Aorta (tissue), 5 donors: ENCODE measurements around the gene FAM107B. TPM values are rescaled to one million over a fixed set of nuclear protein-coding genes. Genes with fewer than 3 reads are reported as not detected.
A peak's percentile ranks its signal among the peaks of the same experiment; 100 is the strongest.
"Not testable (repeated sequence)": the region's sequence is repeated elsewhere in the genome, so short reads cannot be mapped to it uniquely, and the experiment has no call there.

Source experiments
- ATAC-seq: fragments of 200-7000 bp; cut with Tn5 transposase; one replicate; pipeline ENCODE4 v1.9.1; 2022; ENCODE audit warnings: moderate library complexity; ENCODE audit not compliant: low FRiP score
- DNase-seq, 2 donors: peaks; one replicate each; pipeline ENCODE4 v3.0.0-alpha.2; 2020
- H3K27ac ChIP-seq, 2 donors: one replicate each; pipeline ENCODE4 v1.5.1; 2013; ENCODE audit warnings: low read length in 2 of 2, mild to moderate bottlenecking in 2 of 2, moderate library complexity in 2 of 2, control low read depth in 1 of 2, inconsistent platforms in 1 of 2, low read depth in 1 of 2
- H3K27me3 ChIP-seq, 2 donors: one replicate each; pipeline ENCODE4 v1.6.1; 2013; ENCODE audit warnings: control low read depth in 1 of 2, low read length in 1 of 2, mild to moderate bottlenecking in 1 of 2, moderate library complexity in 1 of 2; ENCODE audit not compliant: insufficient read depth in 2 of 2, control insufficient read depth in 1 of 2
- H3K36me3 ChIP-seq, 2 donors: one replicate each; pipeline ENCODE4 v1.6.1; 2013; ENCODE audit warnings: control low read depth in 1 of 2, low read length in 1 of 2, mild to moderate bottlenecking in 1 of 2; ENCODE audit not compliant: insufficient read depth in 2 of 2, control insufficient read depth in 1 of 2
- H3K4me1 ChIP-seq, 2 donors: one replicate each; pipeline ENCODE4 v1.6.1; 2013; ENCODE audit warnings: low read length in 2 of 2, control low read depth in 1 of 2, mild to moderate bottlenecking in 1 of 2, moderate library complexity in 1 of 2; ENCODE audit not compliant: insufficient read depth in 2 of 2, control insufficient read depth in 1 of 2
- H3K4me3 ChIP-seq, 2 donors: one replicate each; pipeline ENCODE4 v1.5.1; 2013; ENCODE audit warnings: low read length in 2 of 2, control low read depth in 1 of 2, mild to moderate bottlenecking in 1 of 2
- H3K9me3 ChIP-seq: one replicate; pipeline ENCODE4 v1.6.1; 2013; ENCODE audit warnings: mild to moderate bottlenecking, low read length; ENCODE audit not compliant: control insufficient read depth
- WGBS, 2 donors: extraction: QIAGEN DNeasy Blood & Tissue Kit; methylation state at CpG; one replicate each; pipeline ENCODE4 v1.1.7; 2013; 5-methylcytosine and 5-hydroxymethylcytosine counted together
- intact Hi-C, 2 donors: fragments of 100-400 bp; cut with DNase I; formaldehyde crosslinking; loops; one replicate each; pipeline versions ENCODE4 v1.14.2 to v1.15.0; 2022
- polyA plus RNA-seq, 2 donors: library from polyadenylated mRNA; stranded (reverse); fragments of 200-250 nt; gene quantifications; one replicate each; pipeline ENCODE4 v1.2.3, GENCODE V29; 2013
- total RNA-seq, 2 donors: library from RNA; stranded (reverse); fragmentation: NEBNext Ultra II Directional; extraction: Animal tissue kit (Norgen Biotek cat#: 25700); gene quantifications; one replicate each; pipeline ENCODE4 v1.2.1, GENCODE V29; 2021
- donor health status: healthy with polysubstance abuse.
- donor health status: Bipolar disorder and iron deficiency.
- donor health status: DM: no; HTN: no; CAD: no.
- donor health status: DM: no; HTN: no; CAD: no.
- donor health status: DM: yes; HTN: yes; CAD: no.

FAM107B gene
- total and polyA plus RNA-seq, 4 donors: 16.6 to 58.5 (median 33.1) TPM

GRCh38 chr10:14697281-14697680, 77.4 kb downstream of the FAM107B start:
- no peaks in the 10 kb centered on the region for H3K4me1 ChIP-seq
- 57% methylated on average over 5 of the region's 5 CpGs for WGBS, 2 donors
- no peak overlapping the region for H3K27ac ChIP-seq
- H3K9me3 ChIP-seq: no peaks in the 10 kb centered on the region
- no peaks in the 10 kb centered on the region for H3K36me3 ChIP-seq
- ATAC-seq: no peak
- no peak overlapping the region for H3K4me3 ChIP-seq
- H3K27me3 ChIP-seq: no peaks in the 10 kb centered on the region
- intact Hi-C loops: no loop called here
- DNase-seq: no peak

- 85 to 88% methylated on average over 5 of the region's 5 CpGs for WGBS, 2 donors
- ATAC-seq (peak; percentile 36), DNase-seq (no peak)
- no peaks in the 10 kb centered on the region for H3K9me3 ChIP-seq
- intact Hi-C loops: no loop called here
- H3K27me3 ChIP-seq: no peaks in the 10 kb centered on the region
- no peaks in the 10 kb centered on the region for H3K36me3 ChIP-seq
- no peak overlapping the region for H3K4me3 ChIP-seq
- no peak overlapping the region for H3K27ac ChIP-seq
- no peaks in the 10 kb centered on the region for H3K4me1 ChIP-seq
Measured at GRCh38 chr10:14696821-14697220, 77.9 kb downstream of the FAM107B start.

- H3K4me1 ChIP-seq: no peaks in the 10 kb centered on the region
- H3K36me3 ChIP-seq: no peaks in the 10 kb centered on the region
- intact Hi-C loops: no loop called here
- no peaks in the 10 kb centered on the region for H3K9me3 ChIP-seq
- DNase-seq: no peak
- H3K27ac ChIP-seq: no peak overlapping the region
- WGBS, 2 donors: 90 to 92% methylated on average over 3 of the region's 3 CpGs
- no peak overlapping the region for H3K4me3 ChIP-seq
- no peaks in the 10 kb centered on the region for H3K27me3 ChIP-seq
- no peak for ATAC-seq
Measured at GRCh38 chr10:14695847-14696480, 78.7 kb downstream of the FAM107B start.

- WGBS, 2 donors: 60 to 80% methylated on average over 2 of the region's 2 CpGs
- ATAC-seq (no peak), DNase-seq (no peak)
- no peaks in the 10 kb centered on the region for H3K9me3 ChIP-seq
- intact Hi-C loops: no loop called here
- H3K27me3 ChIP-seq: no peaks in the 10 kb centered on the region
- H3K27ac ChIP-seq: no peak overlapping the region
- H3K4me1 ChIP-seq: no peaks in the 10 kb centered on the region
- H3K4me3 ChIP-seq: no peak overlapping the region
- H3K36me3 ChIP-seq: no peaks in the 10 kb centered on the region
Measured at GRCh38 chr10:14693891-14694290, 80.8 kb downstream of the FAM107B start.

- no peaks in the 10 kb centered on the region for H3K36me3 ChIP-seq
- intact Hi-C loops: no loop called here
- H3K9me3 ChIP-seq: no peaks in the 10 kb centered on the region
- H3K27ac ChIP-seq: no peak overlapping the region
- no peaks in the 10 kb centered on the region for H3K27me3 ChIP-seq
- 63 to 70% methylated on average over 16 of the region's 16 CpGs for WGBS, 2 donors
- H3K4me1 ChIP-seq: no peaks in the 10 kb centered on the region
- ATAC-seq (no peak), DNase-seq (no peak)
- no peak overlapping the region for H3K4me3 ChIP-seq
Measured at GRCh38 chr10:14692344-14693076, 82.2 kb downstream of the FAM107B start.

DNA sequence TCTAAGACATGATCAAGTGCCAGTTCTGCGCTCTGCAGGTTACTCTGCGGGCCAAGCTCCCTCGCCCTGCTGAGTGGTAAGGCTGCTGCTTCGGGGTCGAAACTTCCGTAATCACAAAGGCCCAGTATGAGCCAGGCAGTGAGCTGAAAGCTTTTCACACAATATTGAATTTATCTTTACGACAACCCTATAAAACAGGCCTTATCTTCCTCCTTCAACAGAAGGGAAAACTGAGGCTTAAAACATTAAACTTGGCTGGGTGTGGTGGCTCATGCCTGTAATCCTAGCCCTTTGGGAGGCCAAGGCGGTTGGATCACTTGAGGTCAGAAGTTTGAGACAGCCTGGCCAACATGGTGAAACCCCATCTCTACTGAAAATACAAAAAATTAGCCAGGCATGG, 83.3 kb downstream of the FAM107B start:
- intact Hi-C loops: no loop called here
- Histone ChIP-seq H3K36me3 (no peaks in the 10 kb centered on the region), H3K27ac (no peak overlapping the region), H3K4me1 (no peaks in the 10 kb centered on the region), H3K9me3 (no peaks in the 10 kb centered on the region), H3K4me3 (no peak overlapping the region), H3K27me3 (no peaks in the 10 kb centered on the region)
- DNase-seq: no peak
- ATAC-seq: no peak
- 90% methylated on average over 8 of the region's 8 CpGs for WGBS, 2 donors

GRCh38 chr10:14688606-14689005, 86.1 kb downstream of the FAM107B start:
- no peak overlapping the region for H3K4me3 ChIP-seq
- H3K4me1 ChIP-seq: no peaks in the 10 kb centered on the region
- no peak overlapping the region for H3K27ac ChIP-seq
- no peak for ATAC-seq
- 50 to 56% methylated on average over 5 of the region's 5 CpGs for WGBS, 2 donors
- no peaks in the 10 kb centered on the region for H3K9me3 ChIP-seq
- no peaks in the 10 kb centered on the region for H3K27me3 ChIP-seq
- no peaks in the 10 kb centered on the region for H3K36me3 ChIP-seq
- intact Hi-C loops: no loop called here
- DNase-seq: no peak

- H3K4me3 ChIP-seq, H3K27ac ChIP-seq, H3K4me1 ChIP-seq, H3K9me3 ChIP-seq, intact Hi-C loops, H3K27me3 ChIP-seq, H3K36me3 ChIP-seq, DNase-seq, ATAC-seq: not testable (repeated sequence)
- WGBS, 2 donors: 89 to 93% methylated on average over 5 to 7 of the region's 7 CpGs
Measured at GRCh38 chr10:14688189-14688588, 86.5 kb downstream of the FAM107B start.

DNA sequence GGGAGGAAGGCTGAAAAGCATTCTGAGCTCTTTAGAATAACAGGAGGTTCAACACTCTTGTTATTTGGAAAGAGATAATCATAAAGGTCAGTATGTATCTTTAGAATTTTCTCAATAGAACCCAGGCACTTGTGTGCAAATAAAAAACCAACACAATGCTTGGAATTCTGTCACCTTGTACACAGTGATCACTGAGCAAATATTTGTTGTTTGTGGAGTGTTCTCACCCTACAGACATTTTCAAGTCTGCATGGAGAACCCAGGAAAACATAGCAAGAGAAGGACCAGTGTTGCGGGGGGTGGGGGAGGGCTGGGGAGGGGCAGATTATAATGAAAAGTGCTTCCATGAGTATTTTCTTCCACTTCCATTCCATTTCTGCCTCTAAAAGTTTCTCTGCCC, 87.4 kb downstream of the FAM107B start:
- no peaks in the 10 kb centered on the region for H3K36me3 ChIP-seq
- H3K4me3 ChIP-seq: no peak overlapping the region
- H3K9me3 ChIP-seq: no peaks in the 10 kb centered on the region
- no peak overlapping the region for H3K27ac ChIP-seq
- no peaks in the 10 kb centered on the region for H3K27me3 ChIP-seq
- intact Hi-C loops: no loop called here
- 92 to 94% methylated on average over 1 of the region's 1 CpG for WGBS, 2 donors
- H3K4me1 ChIP-seq: no peaks in the 10 kb centered on the region
- DNase-seq (no peak), ATAC-seq (no peak)
